ENCODE data around the gene CDK8. TPM values are rescaled to one million over a fixed set of nuclear protein-coding genes. Genes with fewer than 3 reads are reported as not detected.

CDK8 gene
- polyA plus RNA-seq, 3 donors: 3.0 to 10.9 (median 3.3) TPM

DNA sequence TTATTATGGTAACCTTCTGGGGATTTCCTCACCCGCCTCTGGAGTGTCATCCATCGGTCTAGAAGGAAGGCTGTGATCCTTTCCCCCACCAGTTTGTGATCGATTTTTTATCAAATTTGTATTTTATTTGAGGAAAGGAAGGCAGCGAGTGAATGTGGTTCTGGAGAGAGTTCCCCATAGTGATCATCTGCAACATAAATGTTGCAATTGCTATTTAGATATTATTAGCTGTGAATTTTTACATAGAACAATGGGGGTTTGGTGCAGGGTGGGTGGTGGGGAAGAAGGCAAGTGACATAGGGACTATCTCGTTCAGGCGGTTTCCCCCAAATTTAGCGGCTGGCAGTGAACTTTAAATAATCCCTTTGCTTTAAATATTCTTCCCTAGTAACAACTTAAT is 1.2 kb downstream of the CDK8 start:
- Mint-ChIP-seq H3K4me1 (peaks cover 25% of the 10 kb centered on the region), H3K27me3 (ENCODE audit: low read depth in 3 of 3) (peaks cover 0 to 7% (median 0%) of the 10 kb centered on the region in 3 donors), H3K9me3 (no peaks in the 10 kb centered on the region), H3K4me3 (peak overlapping the region; percentile 84 to 90), H3K27ac (peak overlapping the region in 6 of 7 donors; percentile 27 to 82 (median 64)), H3K36me3 (no peaks in the 10 kb centered on the region)
- no peaks in the 10 kb centered on the region for H3K36me3 ChIP-seq (replicated peaks in 1 of 2; ENCODE audit: control insufficient read depth in 1 of 2, insufficient read depth in 2 of 2, low read length in 2 of 2)
- no CpG with 5 or more reads among the region's 7 CpGs for WGBS (ENCODE audit: insufficient coverage)
- peaks cover 30% of the 10 kb centered on the region for H4K20me1 ChIP-seq (ENCODE audit: insufficient read depth, low read length)
- H3K79me2 ChIP-seq (ENCODE audit: insufficient read depth, low read length): peaks cover 56% of the 10 kb centered on the region
- no peaks in the 10 kb centered on the region for H3K9me3 ChIP-seq (replicated peaks in 1 of 2; ENCODE audit: control insufficient read depth in 1 of 2, insufficient read depth in 1 of 2, low read length in 2 of 2)
- DNase-seq: peak in 1 of 3 donors; percentile 0
- peak overlapping the region in 1 of 2 donors; percentile 79 for H3K27ac ChIP-seq (ENCODE audit: low read depth in 1 of 2, low read length in 2 of 2)
- peak overlapping the region; percentile 93 for H2AFZ ChIP-seq (ENCODE audit: insufficient read depth, low read depth, low read length, poor library complexity, severe bottlenecking)
- H3K9ac ChIP-seq (ENCODE audit: insufficient read depth, low read length, poor library complexity, severe bottlenecking): peak overlapping the region; percentile 75
- intact Hi-C loops (cut with micrococcal nuclease): loop anchor here (2.0 to 10.0 kb wide), 2 partner anchors 32 to 70 kb away; partner anchors contain the start of gene RNF6 (in 1 of the 2)
- peak overlapping the region; percentile 85 for H3K4me2 ChIP-seq (replicated peaks; ENCODE audit: extremely low read depth, low read length, poor library complexity, severe bottlenecking)
- no peaks in the 10 kb centered on the region for H3K27me3 ChIP-seq (ENCODE audit: control insufficient read depth in 2 of 2, insufficient read depth in 2 of 2, low read length in 2 of 2)
- TF ChIP-seq, protein P1, sequence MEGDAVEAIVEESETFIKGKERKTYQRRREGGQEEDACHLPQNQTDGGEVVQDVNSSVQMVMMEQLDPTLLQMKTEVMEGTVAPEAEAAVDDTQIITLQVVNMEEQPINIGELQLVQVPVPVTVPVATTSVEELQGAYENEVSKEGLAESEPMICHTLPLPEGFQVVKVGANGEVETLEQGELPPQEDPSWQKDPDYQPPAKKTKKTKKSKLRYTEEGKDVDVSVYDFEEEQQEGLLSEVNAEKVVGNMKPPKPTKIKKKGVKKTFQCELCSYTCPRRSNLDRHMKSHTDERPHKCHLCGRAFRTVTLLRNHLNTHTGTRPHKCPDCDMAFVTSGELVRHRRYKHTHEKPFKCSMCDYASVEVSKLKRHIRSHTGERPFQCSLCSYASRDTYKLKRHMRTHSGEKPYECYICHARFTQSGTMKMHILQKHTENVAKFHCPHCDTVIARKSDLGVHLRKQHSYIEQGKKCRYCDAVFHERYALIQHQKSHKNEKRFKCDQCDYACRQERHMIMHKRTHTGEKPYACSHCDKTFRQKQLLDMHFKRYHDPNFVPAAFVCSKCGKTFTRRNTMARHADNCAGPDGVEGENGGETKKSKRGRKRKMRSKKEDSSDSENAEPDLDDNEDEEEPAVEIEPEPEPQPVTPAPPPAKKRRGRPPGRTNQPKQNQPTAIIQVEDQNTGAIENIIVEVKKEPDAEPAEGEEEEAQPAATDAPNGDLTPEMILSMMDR (IDR thresholded peaks at IDR 0.05): no peak
- peaks cover 15 to 18% of the 10 kb centered on the region in 2 donors for H3K4me1 ChIP-seq (ENCODE audit: control insufficient read depth in 1 of 2, insufficient read depth in 2 of 2, low read length in 2 of 2)
- H3K4me3 ChIP-seq (replicated peaks in 1 of 3; ENCODE audit: low read depth in 2 of 3, low read length in 3 of 3): peak overlapping the region; percentile 59 to 98 (median 66)

DNA sequence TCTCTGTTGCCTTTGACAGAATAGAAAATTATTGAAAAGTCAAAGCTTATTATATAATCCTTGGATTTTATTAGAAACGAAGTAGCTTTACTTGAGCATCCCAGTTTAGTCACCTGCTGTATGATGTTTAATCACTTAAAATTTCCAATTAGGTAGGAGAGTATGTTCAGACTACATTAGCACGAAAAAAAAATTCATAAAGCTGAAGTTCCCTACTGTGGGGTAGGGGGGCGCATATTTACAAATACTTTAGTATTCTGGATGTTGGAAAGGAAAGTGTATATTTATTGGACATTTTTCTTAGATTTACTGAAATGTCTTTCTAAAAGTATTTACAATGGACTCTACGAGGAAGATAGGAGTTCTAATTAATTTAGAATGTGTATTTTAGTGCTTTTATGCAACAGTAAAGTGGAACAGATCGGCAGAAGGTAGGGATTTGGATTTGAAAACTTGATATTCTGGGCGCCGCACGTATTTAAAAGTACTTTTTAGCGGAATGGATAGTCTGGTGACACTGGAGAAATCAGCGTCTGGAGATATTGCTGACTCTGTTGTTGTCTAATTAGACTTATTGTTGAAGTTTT is 1.9 kb downstream of the CDK8 start:
- peaks cover 0 to 7% (median 2%) of the 10 kb centered on the region in 3 donors for H3K27me3 Mint-ChIP-seq (ENCODE audit: low read depth in 3 of 3)
- 90% methylated on average over 6 of the region's 10 CpGs for WGBS (ENCODE audit: insufficient coverage)
- intact Hi-C loops (cut with micrococcal nuclease): loop anchor here (2.0 to 10.0 kb wide), 2 partner anchors 33 to 71 kb away; partner anchors contain the start of gene RNF6 (in 1 of the 2)
- Histone ChIP-seq H3K4me1 (ENCODE audit: control insufficient read depth in 1 of 2, insufficient read depth in 2 of 2, low read length in 2 of 2) (peaks cover 15 to 18% of the 10 kb centered on the region in 2 donors), H3K9ac (ENCODE audit: insufficient read depth, low read length, poor library complexity, severe bottlenecking) (no peak overlapping the region), H3K4me2 (replicated peaks; ENCODE audit: extremely low read depth, low read length, poor library complexity, severe bottlenecking) (peak overlapping the region; percentile 85), H3K79me2 (ENCODE audit: insufficient read depth, low read length) (peaks cover 63% of the 10 kb centered on the region), H3K36me3 (replicated peaks in 1 of 2; ENCODE audit: control insufficient read depth in 1 of 2, insufficient read depth in 2 of 2, low read length in 2 of 2) (no peaks in the 10 kb centered on the region), H4K20me1 (ENCODE audit: insufficient read depth, low read length) (peaks cover 36% of the 10 kb centered on the region), H2AFZ (ENCODE audit: insufficient read depth, low read depth, low read length, poor library complexity, severe bottlenecking) (no peak overlapping the region), H3K27me3 (ENCODE audit: control insufficient read depth in 2 of 2, insufficient read depth in 2 of 2, low read length in 2 of 2) (no peaks in the 10 kb centered on the region), H3K27ac (ENCODE audit: low read depth in 1 of 2, low read length in 2 of 2) (no peak overlapping the region), H3K4me3 (replicated peaks in 1 of 3; ENCODE audit: low read depth in 2 of 3, low read length in 3 of 3) (no peak overlapping the region), H3K9me3 (replicated peaks in 1 of 2; ENCODE audit: control insufficient read depth in 1 of 2, insufficient read depth in 1 of 2, low read length in 2 of 2) (no peaks in the 10 kb centered on the region)
- DNase-seq: no peak
- H3K36me3 Mint-ChIP-seq: no peaks in the 10 kb centered on the region
- no peaks in the 10 kb centered on the region for H3K9me3 Mint-ChIP-seq
- TF ChIP-seq, protein P1 (IDR thresholded peaks at IDR 0.05): peak; percentile 50
- peak overlapping the region in 1 of 2 donors; percentile 90 for H3K4me3 Mint-ChIP-seq
- H3K27ac Mint-ChIP-seq: no peak overlapping the region
- peaks cover 25% of the 10 kb centered on the region for H3K4me1 Mint-ChIP-seq
